Measurements from ENCODE around the gene SEMA4D. TPM values are rescaled to one million over a fixed set of nuclear protein-coding genes. Genes with fewer than 3 reads are reported as not detected.
A peak's percentile ranks its signal among the peaks of the same experiment; 100 is the strongest.

Gene SEMA4D
- total RNA-seq, 1 experiment from 2014 or later, result 0.37 TPM

- no peak overlapping the region for H3K27ac ChIP-seq
- no peaks in the 10 kb centered on the region for H3K27me3 ChIP-seq (replicated peaks)
- no peak overlapping the region for H3K4me3 ChIP-seq
- H3K9me3 ChIP-seq (replicated peaks), result no peaks in the 10 kb centered on the region
- H3K4me1 ChIP-seq (replicated peaks), result peaks cover 35% of the 10 kb centered on the region
- H3K36me3 ChIP-seq, result no peaks in the 10 kb centered on the region
- peak; percentile 37 to 64 for DNase-seq (ENCODE audit: low read depth in 1 of 2, low spot score in 2 of 2)
Observed at GRCh38 chr9:89442981-89443814, 54.7 kb downstream of the SEMA4D start.

GRCh38 chr9:89442501-89442978, 55.4 kb downstream of the SEMA4D start:
- no peaks in the 10 kb centered on the region for H3K27me3 ChIP-seq (replicated peaks)
- no peaks in the 10 kb centered on the region for H3K36me3 ChIP-seq
- peak in 1 of 2 experiments; percentile 16 for DNase-seq (ENCODE audit: low read depth in 1 of 2, low spot score in 2 of 2)
- H3K4me1 ChIP-seq (replicated peaks), result peaks cover 35% of the 10 kb centered on the region
- H3K4me3 ChIP-seq, result no peak overlapping the region
- H3K27ac ChIP-seq, result no peak overlapping the region
- no peaks in the 10 kb centered on the region for H3K9me3 ChIP-seq (replicated peaks)

- H3K9me3 ChIP-seq (replicated peaks), result no peaks in the 10 kb centered on the region
- H3K27ac ChIP-seq, result no peak overlapping the region
- H3K36me3 ChIP-seq, result no peaks in the 10 kb centered on the region
- no peak for DNase-seq (ENCODE audit: low read depth in 1 of 2, low spot score in 2 of 2)
- H3K4me1 ChIP-seq (replicated peaks), result peaks cover 35% of the 10 kb centered on the region
- no peak overlapping the region for H3K4me3 ChIP-seq
- no peaks in the 10 kb centered on the region for H3K27me3 ChIP-seq (replicated peaks)
Observed at GRCh38 chr9:89441986-89442385, 55.9 kb downstream of the SEMA4D start.

- Histone ChIP-seq H3K27ac (no peak overlapping the region), H3K27me3 (replicated peaks) (no peaks in the 10 kb centered on the region), H3K4me1 (replicated peaks) (peaks cover 35% of the 10 kb centered on the region), H3K36me3 (no peaks in the 10 kb centered on the region), H3K9me3 (replicated peaks) (no peaks in the 10 kb centered on the region), H3K4me3 (no peak overlapping the region)
- no peak for DNase-seq (ENCODE audit: low read depth in 1 of 2, low spot score in 2 of 2)
Observed at GRCh38 chr9:89441655-89441970, 56.3 kb downstream of the SEMA4D start.

GRCh38 chr9:89440951-89441654, 56.8 kb downstream of the SEMA4D start:
- peak in 1 of 2 experiments; percentile 20 for DNase-seq (ENCODE audit: low read depth in 1 of 2, low spot score in 2 of 2)
- Histone ChIP-seq H3K4me3 (no peak overlapping the region), H3K27ac (no peak overlapping the region), H3K9me3 (replicated peaks) (no peaks in the 10 kb centered on the region), H3K4me1 (replicated peaks) (peaks cover 35% of the 10 kb centered on the region), H3K27me3 (replicated peaks) (no peaks in the 10 kb centered on the region), H3K36me3 (no peaks in the 10 kb centered on the region)

DNA sequence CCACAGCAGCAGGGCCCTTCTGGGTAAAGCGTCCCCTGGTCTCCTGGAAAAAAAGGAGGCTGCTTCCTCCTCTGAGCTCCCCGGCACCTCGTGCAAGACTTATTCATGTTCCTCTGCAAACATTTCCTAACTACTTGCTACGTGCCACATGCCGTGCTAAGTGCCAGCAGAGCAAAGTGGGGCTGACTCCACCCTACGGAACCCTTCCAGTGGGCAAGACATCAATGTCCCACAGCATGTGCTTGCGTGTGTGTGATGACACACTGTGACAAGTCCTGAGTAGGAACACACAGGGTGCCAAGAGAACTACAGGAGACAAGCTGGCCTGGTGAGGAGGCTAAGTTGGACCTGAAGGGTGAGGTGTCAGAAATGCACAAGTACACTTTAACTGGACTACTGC, 57.4 kb downstream of the SEMA4D start:
- peaks cover 35% of the 10 kb centered on the region for H3K4me1 ChIP-seq (replicated peaks)
- H3K27ac ChIP-seq, result no peak overlapping the region
- no peaks in the 10 kb centered on the region for H3K27me3 ChIP-seq (replicated peaks)
- DNase-seq (ENCODE audit: low read depth in 1 of 2, low spot score in 2 of 2), result no peak
- no peak overlapping the region for H3K4me3 ChIP-seq
- H3K36me3 ChIP-seq, result no peaks in the 10 kb centered on the region
- H3K9me3 ChIP-seq (replicated peaks), result no peaks in the 10 kb centered on the region

GRCh38 chr9:89440046-89440445, 57.9 kb downstream of the SEMA4D start:
- Histone ChIP-seq H3K9me3 (replicated peaks) (no peaks in the 10 kb centered on the region), H3K27me3 (replicated peaks) (no peaks in the 10 kb centered on the region), H3K4me3 (no peak overlapping the region), H3K4me1 (replicated peaks) (peaks cover 35% of the 10 kb centered on the region), H3K27ac (no peak overlapping the region), H3K36me3 (no peaks in the 10 kb centered on the region)
- no peak for DNase-seq (ENCODE audit: low read depth in 1 of 2, low spot score in 2 of 2)

DNA sequence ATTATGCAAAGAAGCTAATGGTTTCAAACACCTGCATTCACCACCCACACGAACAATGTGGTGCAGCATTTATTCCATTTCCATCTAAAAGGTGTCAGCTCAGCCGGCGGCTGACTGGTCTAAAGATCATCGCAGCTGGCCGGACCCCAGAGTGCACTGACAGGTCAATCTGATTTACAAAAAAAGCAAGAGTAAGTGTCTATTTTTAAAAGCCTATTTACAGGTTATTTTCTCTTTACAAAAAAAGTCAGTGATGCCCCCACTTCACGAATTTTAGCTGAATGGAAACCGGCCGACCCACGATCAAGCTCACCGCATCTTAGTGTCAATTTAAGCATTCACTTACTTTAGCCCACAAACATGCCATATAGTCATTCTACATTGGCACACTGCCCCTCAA, 58.3 kb downstream of the SEMA4D start:
- no peak for DNase-seq (ENCODE audit: low read depth in 1 of 2, low spot score in 2 of 2)
- Histone ChIP-seq H3K36me3 (no peaks in the 10 kb centered on the region), H3K4me3 (no peak overlapping the region), H3K9me3 (replicated peaks) (no peaks in the 10 kb centered on the region), H3K27me3 (replicated peaks) (no peaks in the 10 kb centered on the region), H3K27ac (no peak overlapping the region), H3K4me1 (replicated peaks) (peaks cover 35% of the 10 kb centered on the region)

DNA sequence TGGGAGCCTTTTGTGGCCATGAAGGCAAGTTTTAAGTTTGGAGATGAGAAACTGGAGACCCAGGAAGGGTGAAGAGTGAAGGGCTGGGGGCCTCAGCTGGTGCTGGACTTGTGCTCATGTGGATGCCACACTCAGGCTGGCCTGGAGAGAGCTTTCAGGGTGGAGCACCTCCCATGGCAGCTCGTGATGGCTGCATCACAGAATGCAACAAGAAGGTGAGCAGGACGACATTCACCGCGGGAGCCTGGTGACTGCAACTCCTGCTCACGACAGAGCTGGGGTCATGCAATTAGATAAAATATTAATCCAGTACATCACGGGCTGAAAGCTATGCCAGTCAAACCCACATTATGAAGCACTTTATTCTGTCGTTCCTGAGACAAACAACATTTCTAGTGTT, 59.7 kb downstream of the SEMA4D start:
- Histone ChIP-seq H3K9me3 (replicated peaks) (no peaks in the 10 kb centered on the region), H3K4me1 (replicated peaks) (peaks cover 37% of the 10 kb centered on the region), H3K4me3 (no peak overlapping the region), H3K27me3 (replicated peaks) (no peaks in the 10 kb centered on the region), H3K36me3 (no peaks in the 10 kb centered on the region), H3K27ac (no peak overlapping the region)
- DNase-seq (ENCODE audit: low read depth in 1 of 2, low spot score in 2 of 2), result no peak

- Histone ChIP-seq H3K36me3 (no peaks in the 10 kb centered on the region), H3K9me3 (replicated peaks) (no peaks in the 10 kb centered on the region), H3K27ac (no peak overlapping the region), H3K4me3 (no peak overlapping the region), H3K4me1 (replicated peaks) (peaks cover 33% of the 10 kb centered on the region), H3K27me3 (replicated peaks) (no peaks in the 10 kb centered on the region)
- DNase-seq (ENCODE audit: low read depth in 1 of 2, low spot score in 2 of 2), result no peak
Observed at GRCh38 chr9:89437772-89438171, 60.1 kb downstream of the SEMA4D start.

- Histone ChIP-seq H3K9me3 (replicated peaks) (no peaks in the 10 kb centered on the region), H3K27me3 (replicated peaks) (no peaks in the 10 kb centered on the region), H3K36me3 (no peaks in the 10 kb centered on the region), H3K27ac (no peak overlapping the region), H3K4me3 (no peak overlapping the region), H3K4me1 (replicated peaks) (peaks cover 26% of the 10 kb centered on the region)
- DNase-seq (ENCODE audit: low read depth in 1 of 2, low spot score in 2 of 2), result no peak
Observed at GRCh38 chr9:89436963-89437625, 60.8 kb downstream of the SEMA4D start.

GRCh38 chr9:89436326-89436725, 61.6 kb downstream of the SEMA4D start:
- no peaks in the 10 kb centered on the region for H3K27me3 ChIP-seq (replicated peaks)
- no peaks in the 10 kb centered on the region for H3K9me3 ChIP-seq (replicated peaks)
- peaks cover 19% of the 10 kb centered on the region for H3K4me1 ChIP-seq (replicated peaks)
- no peak for DNase-seq (ENCODE audit: low read depth in 1 of 2, low spot score in 2 of 2)
- no peaks in the 10 kb centered on the region for H3K36me3 ChIP-seq
- no peak overlapping the region for H3K27ac ChIP-seq
- H3K4me3 ChIP-seq, result no peak overlapping the region

GRCh38 chr9:89435071-89435823, 62.7 kb downstream of the SEMA4D start:
- Histone ChIP-seq H3K4me3 (no peak overlapping the region), H3K9me3 (replicated peaks) (no peaks in the 10 kb centered on the region), H3K27ac (no peak overlapping the region), H3K36me3 (no peaks in the 10 kb centered on the region), H3K4me1 (replicated peaks) (peaks cover 8% of the 10 kb centered on the region), H3K27me3 (replicated peaks) (no peaks in the 10 kb centered on the region)
- no peak for DNase-seq (ENCODE audit: low read depth in 1 of 2, low spot score in 2 of 2)
